SK-N-SH (cell line): ENCODE measurements around the gene LRIF1. TPM values are rescaled to one million over a fixed set of nuclear protein-coding genes. Genes with fewer than 3 reads are reported as not detected.

Source experiments
- CTCF ChIA-PET: fragments of 300-600, 350-600 bp; formaldehyde crosslinking; extraction: SDS; loops from one replicate; lab custom pipeline; 2021; lab: Yijun Ruan, JAX
- POLR2A ChIA-PET: fragments of 350-600 bp; sonication (Branson Sonifier 250); formaldehyde crosslinking; extraction: SDS; loops from one replicate; lab custom pipeline; 2020; ENCODE audit warnings: antibody characterized with exemption, inconsistent platforms; lab: Yijun Ruan, JAX
- DNase-seq: peaks from one replicate; pipeline ENCODE4 v3.0.0; 2012
- H2AFZ ChIP-seq: fragments of 200-600 bp; sonication (generic); 2 replicates; pipeline ENCODE4 v1.8.1; 2016; ENCODE audit warnings: antibody characterized with exemption, mild to moderate bottlenecking, low read depth
- H3F3A ChIP-seq: fragments of 200-600 bp; sonication (generic); replicated peaks from 2 replicates; pipeline ENCODE3; 2016; ENCODE audit warnings: antibody characterized with exemption, mild to moderate bottlenecking; ENCODE audit not compliant: insufficient read depth
- H3K27ac ChIP-seq, 2 experiments: fragments of 200-500 bp in 1 of 2; fragments of 200-600 bp in 1 of 2; sonication (Bioruptor generic) in 1 of 2; sonication (generic), shearing (Covaris generic) in 1 of 2; 2 replicates each; pipeline versions ENCODE4 v1.5.1 to v1.6.1; 2014 to 2016; ENCODE audit warnings: low read depth in 2 of 2, inconsistent platforms in 1 of 2, low read length in 1 of 2, mild to moderate bottlenecking in 1 of 2, mixed read lengths in 1 of 2
- H3K27me3 ChIP-seq: fragments of 200-600 bp; sonication (generic), shearing (Covaris generic); 2 replicates; pipeline ENCODE4 v1.6.1; 2016; ENCODE audit warnings: mixed run types; ENCODE audit not compliant: insufficient read depth
- H3K36me3 ChIP-seq, 2 experiments: fragments of 200-500 bp in 1 of 2; fragments of 200-600 bp in 1 of 2; sonication (Bioruptor generic) in 1 of 2; sonication (generic) in 1 of 2; replicated peaks in 1 of 2; 2 replicates each; pipeline versions ENCODE3 to v1.5.1; 2014 to 2016; ENCODE audit warnings: low read length in 1 of 2, mild to moderate bottlenecking in 1 of 2; ENCODE audit not compliant: insufficient read depth in 2 of 2, control insufficient read depth in 1 of 2
- H3K4me1 ChIP-seq, 2 experiments: fragments of 200-500 bp in 1 of 2; fragments of 200-600 bp in 1 of 2; sonication (Bioruptor generic) in 1 of 2; sonication (generic), shearing (Covaris generic) in 1 of 2; 2 replicates each; pipeline versions ENCODE4 v1.5.1 to v1.6.1; 2014 to 2016; ENCODE audit warnings: low read depth in 1 of 2, low read length in 1 of 2, mixed run types in 1 of 2; ENCODE audit not compliant: insufficient read depth in 2 of 2, control insufficient read depth in 1 of 2
- H3K4me2 ChIP-seq: fragments of 200-600 bp; sonication (generic), shearing (Covaris generic); 2 replicates; pipeline ENCODE4 v1.6.1; 2017; ENCODE audit warnings: mixed run types
- H3K4me3 ChIP-seq, 2 experiments: fragments of 200-500 bp in 1 of 2; fragments of 200-600 bp in 1 of 2; sonication (Bioruptor generic) in 1 of 2; sonication (generic), shearing (Covaris generic) in 1 of 2; 2 replicates each; pipeline versions ENCODE4 v1.5.1 to v1.8.1; 2014 to 2016; ENCODE audit warnings: low read depth in 2 of 2, inconsistent platforms in 1 of 2, low read length in 1 of 2, mild to moderate bottlenecking in 1 of 2, mixed read lengths in 1 of 2, moderate library complexity in 1 of 2
- H3K79me2 ChIP-seq: fragments of 200-600 bp; sonication (generic); 2 replicates; pipeline ENCODE4 v1.8.1; 2017; ENCODE audit warnings: mild to moderate bottlenecking; ENCODE audit not compliant: insufficient read depth
- H3K9ac ChIP-seq: fragments of 200-600 bp; sonication (generic); 2 replicates; pipeline ENCODE4 v1.6.1; 2017; ENCODE audit warnings: mixed run types
- H3K9me2 ChIP-seq: fragments of 200-600 bp; sonication (generic); 2 replicates; pipeline ENCODE4 v1.6.1; 2017; ENCODE audit warnings: mixed run types
- H3K9me3 ChIP-seq: fragments of 200-600 bp; sonication (generic); 2 replicates; pipeline ENCODE4 v1.6.1; 2017; ENCODE audit warnings: mixed run types, mild to moderate bottlenecking, moderate library complexity
- H4K20me1 ChIP-seq: fragments of 200-600 bp; sonication (generic); 2 replicates; pipeline ENCODE4 v1.6.1; 2017; ENCODE audit warnings: mild to moderate bottlenecking, mixed run types; ENCODE audit not compliant: insufficient read depth
- EZH2phosphoT487 ChIP-seq: fragments of 200-600 bp; sonication (generic); IDR thresholded peaks from 2 replicates; pipeline ENCODE4 v1.6.1; 2017; ENCODE audit warnings: low read depth, mixed run types, mild to moderate bottlenecking, antibody characterized with exemption, moderate library complexity, borderline replicate concordance
- FOSL2 ChIP-seq: IDR thresholded peaks from 2 replicates; pipeline ENCODE4 v1.4.0; 2012; ENCODE audit warnings: low read depth, mild to moderate bottlenecking, moderate library complexity, borderline replicate concordance
- FOXJ3 ChIP-seq: sonication (generic); formaldehyde crosslinking; IDR thresholded peaks from 2 replicates; pipeline ENCODE4 v1.5.1; 2020; ENCODE audit warnings: mild to moderate bottlenecking, missing genetic modification reagents
- FOXM1 ChIP-seq: IDR thresholded peaks from 2 replicates; pipeline ENCODE4 v1.4.0; 2012; ENCODE audit warnings: low read depth, mild to moderate bottlenecking
- GATA2 ChIP-seq: sonication (generic); formaldehyde crosslinking; IDR thresholded peaks from 2 replicates; pipeline ENCODE4 v1.5.0; 2020; ENCODE audit warnings: mild to moderate bottlenecking, missing genetic modification reagents
- MEF2A ChIP-seq: IDR thresholded peaks from 2 replicates; pipeline ENCODE4 v1.4.0; 2012; ENCODE audit warnings: low read depth, borderline replicate concordance
- RXRA ChIP-seq: IDR thresholded peaks from 2 replicates; pipeline ENCODE4 v1.4.0; 2012; ENCODE audit warnings: low read depth, mild to moderate bottlenecking, borderline replicate concordance
- SIN3A ChIP-seq: IDR thresholded peaks from 2 replicates; pipeline ENCODE4 v1.6.1; 2012; ENCODE audit warnings: low read depth, mild to moderate bottlenecking, low read length, moderate library complexity, borderline replicate concordance
- SMC3 ChIP-seq: IDR thresholded peaks from 2 replicates; pipeline ENCODE4 v1.6.1; 2012; ENCODE audit warnings: low read depth, low read length, improper control_type of control experiment
- TAF1 ChIP-seq: IDR thresholded peaks from 2 replicates; pipeline ENCODE4 v1.6.1; 2012; ENCODE audit warnings: low read depth, mild to moderate bottlenecking, low read length, moderate library complexity, borderline replicate concordance
- TEAD4 ChIP-seq: IDR thresholded peaks from 2 replicates; pipeline ENCODE4 v1.4.0; 2012; ENCODE audit warnings: mild to moderate bottlenecking, borderline replicate concordance; ENCODE audit not compliant: insufficient read depth
- WGBS: methylation state at CpG from one replicate; pipeline ENCODE4 v1.1.6; 2017; ENCODE audit warnings: low lambda C conversion rate; 5-methylcytosine and 5-hydroxymethylcytosine counted together
- polyA plus RNA-seq, 3 experiments: library from polyadenylated mRNA; depleted of rRNA; stranded (reverse); fragments of >200 nt; gene quantifications; 2 replicates each; pipeline ENCODE4 v1.2.3, GENCODE V29; 2012
- TF ChIP-seq, protein P1 (sequence below): IDR thresholded peaks from 2 replicates; pipeline ENCODE4; 2012
- TF ChIP-seq, protein P2 (sequence below): IDR thresholded peaks from 2 replicates; pipeline ENCODE4 v1.4.0; 2012; ENCODE audit warnings: low read depth, borderline replicate concordance
- TF ChIP-seq, protein P3 (sequence below): fragments of 150-350 bp; IDR thresholded peaks from 2 replicates; pipeline ENCODE4 v1.6.1; 2016; ENCODE audit warnings: mild to moderate bottlenecking, low read depth, low read length

The LRIF1 gene
- polyA plus RNA-seq, 1 of the 3 experiments (the other 2 are of a cell fraction) = 6.6 TPM

DNA sequence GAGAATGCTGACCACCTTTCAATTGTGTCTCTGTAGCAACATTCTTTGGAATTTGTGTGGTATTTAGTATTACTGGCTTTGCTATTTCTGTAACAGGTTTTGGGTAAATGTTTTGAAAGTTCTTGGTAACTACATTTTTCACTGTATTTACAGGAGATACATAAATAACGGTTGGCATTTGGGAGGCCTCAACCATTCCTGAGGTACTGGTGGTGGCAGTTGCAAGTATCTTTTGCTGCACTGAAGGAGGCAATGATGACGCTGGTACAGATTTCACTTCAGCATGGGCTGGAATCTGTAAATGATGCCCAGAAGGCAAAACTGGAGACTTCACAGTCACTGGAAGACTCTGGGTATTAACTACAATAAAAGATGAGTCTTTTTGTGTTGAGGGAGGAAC, 11.7 kb downstream of the LRIF1 start (continued):
- TF ChIP-seq EZH2phosphoT487 = no peak

DNA sequence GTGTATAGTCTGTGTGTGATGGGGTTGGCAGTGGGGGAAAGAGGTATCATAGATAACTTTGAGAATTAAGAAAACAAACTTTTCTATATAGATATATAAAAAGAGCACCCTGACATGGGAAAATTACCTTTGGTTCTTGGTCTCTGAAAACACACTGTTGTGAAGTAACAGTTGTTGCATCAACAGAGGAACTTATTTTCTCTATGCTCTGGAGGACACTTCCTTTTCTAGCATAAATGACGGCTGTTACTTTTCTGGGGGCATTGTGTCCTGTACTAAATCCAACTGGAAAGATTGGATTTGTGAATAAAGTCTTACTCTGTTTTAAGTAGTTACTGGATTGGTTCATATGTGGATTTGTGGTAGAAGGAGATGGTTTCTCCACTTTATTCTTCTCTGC, 12.6 kb downstream of the LRIF1 start:
- no peak overlapping the region for H3K9ac ChIP-seq
- 95% methylated on average over 1 of the region's 1 CpG for WGBS
- no peak overlapping the region for H3K4me3 ChIP-seq
- peaks cover 30% of the 10 kb centered on the region for H4K20me1 ChIP-seq
- POLR2A ChIA-PET = no interaction called here
- H3K27me3 ChIP-seq = no peaks in the 10 kb centered on the region
- no peak overlapping the region for H3K27ac ChIP-seq
- no peaks in the 10 kb centered on the region for H3F3A ChIP-seq
- H3K4me1 ChIP-seq = no peaks in the 10 kb centered on the region
- H3K4me2 ChIP-seq = no peak overlapping the region
- H2AFZ ChIP-seq = no peak overlapping the region
- CTCF ChIA-PET = no interaction called here
- H3K9me2 ChIP-seq = no peaks in the 10 kb centered on the region
- no peaks in the 10 kb centered on the region; the same call in 1 of the 2 replicates for H3K9me3 ChIP-seq
- H3K36me3 ChIP-seq = peaks cover 53 to 65% of the 10 kb centered on the region in 2 experiments
- H3K79me2 ChIP-seq = peaks cover 51% of the 10 kb centered on the region
- TF ChIP-seq GATA2 (no peak), SIN3A (no peak), FOSL2 (no peak), MEF2A (no peak), FOXJ3 (no peak), SMC3 (no peak), TEAD4 (no peak), EZH2phosphoT487 (no peak), TAF1 (no peak), RXRA (no peak), FOXM1 (no peak)
- TF ChIP-seq, protein P1, sequence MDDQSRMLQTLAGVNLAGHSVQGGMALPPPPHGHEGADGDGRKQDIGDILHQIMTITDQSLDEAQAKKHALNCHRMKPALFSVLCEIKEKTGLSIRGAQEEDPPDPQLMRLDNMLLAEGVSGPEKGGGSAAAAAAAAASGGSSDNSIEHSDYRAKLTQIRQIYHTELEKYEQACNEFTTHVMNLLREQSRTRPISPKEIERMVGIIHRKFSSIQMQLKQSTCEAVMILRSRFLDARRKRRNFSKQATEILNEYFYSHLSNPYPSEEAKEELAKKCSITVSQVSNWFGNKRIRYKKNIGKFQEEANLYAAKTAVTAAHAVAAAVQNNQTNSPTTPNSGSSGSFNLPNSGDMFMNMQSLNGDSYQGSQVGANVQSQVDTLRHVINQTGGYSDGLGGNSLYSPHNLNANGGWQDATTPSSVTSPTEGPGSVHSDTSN = no peak
- TF ChIP-seq, protein P2, sequence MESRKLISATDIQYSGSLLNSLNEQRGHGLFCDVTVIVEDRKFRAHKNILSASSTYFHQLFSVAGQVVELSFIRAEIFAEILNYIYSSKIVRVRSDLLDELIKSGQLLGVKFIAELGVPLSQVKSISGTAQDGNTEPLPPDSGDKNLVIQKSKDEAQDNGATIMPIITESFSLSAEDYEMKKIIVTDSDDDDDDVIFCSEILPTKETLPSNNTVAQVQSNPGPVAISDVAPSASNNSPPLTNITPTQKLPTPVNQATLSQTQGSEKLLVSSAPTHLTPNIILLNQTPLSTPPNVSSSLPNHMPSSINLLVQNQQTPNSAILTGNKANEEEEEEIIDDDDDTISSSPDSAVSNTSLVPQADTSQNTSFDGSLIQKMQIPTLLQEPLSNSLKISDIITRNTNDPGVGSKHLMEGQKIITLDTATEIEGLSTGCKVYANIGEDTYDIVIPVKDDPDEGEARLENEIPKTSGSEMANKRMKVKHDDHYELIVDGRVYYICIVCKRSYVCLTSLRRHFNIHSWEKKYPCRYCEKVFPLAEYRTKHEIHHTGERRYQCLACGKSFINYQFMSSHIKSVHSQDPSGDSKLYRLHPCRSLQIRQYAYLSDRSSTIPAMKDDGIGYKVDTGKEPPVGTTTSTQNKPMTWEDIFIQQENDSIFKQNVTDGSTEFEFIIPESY = no peak
- TF ChIP-seq, protein P3, sequence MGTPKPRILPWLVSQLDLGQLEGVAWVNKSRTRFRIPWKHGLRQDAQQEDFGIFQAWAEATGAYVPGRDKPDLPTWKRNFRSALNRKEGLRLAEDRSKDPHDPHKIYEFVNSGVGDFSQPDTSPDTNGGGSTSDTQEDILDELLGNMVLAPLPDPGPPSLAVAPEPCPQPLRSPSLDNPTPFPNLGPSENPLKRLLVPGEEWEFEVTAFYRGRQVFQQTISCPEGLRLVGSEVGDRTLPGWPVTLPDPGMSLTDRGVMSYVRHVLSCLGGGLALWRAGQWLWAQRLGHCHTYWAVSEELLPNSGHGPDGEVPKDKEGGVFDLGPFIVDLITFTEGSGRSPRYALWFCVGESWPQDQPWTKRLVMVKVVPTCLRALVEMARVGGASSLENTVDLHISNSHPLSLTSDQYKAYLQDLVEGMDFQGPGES = no peak
- TF ChIP-seq, all 33 proteins: peak for 0
- DNase-seq = no peak
